ENCODE measurements around the gene TEK. TPM values are rescaled to one million over a fixed set of nuclear protein-coding genes. Genes with fewer than 3 reads are reported as not detected.

TEK gene
- total RNA-seq, 4 donors from 2014 or later: 7.5 to 17.4 (median 15.5) TPM

DNA sequence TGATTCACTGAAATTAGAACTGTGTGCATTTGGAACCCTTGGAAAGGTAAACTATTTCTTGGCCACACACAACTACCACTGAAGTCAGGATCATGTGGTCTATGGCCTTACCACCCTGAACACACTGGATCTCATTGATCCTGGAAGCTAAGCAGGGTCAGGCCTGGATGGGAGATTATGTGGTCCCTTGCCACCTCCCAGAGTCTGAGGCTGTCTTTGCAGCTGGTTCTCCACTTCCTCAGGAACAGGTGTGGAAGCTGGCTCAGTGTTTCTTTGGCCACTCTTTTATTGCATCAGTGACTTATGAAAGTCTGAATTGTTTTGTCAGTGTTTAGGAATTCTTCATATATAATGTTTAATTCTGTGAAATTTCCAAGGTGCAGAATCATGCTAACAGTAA lies 89.2 kb downstream of the TEK start:
- Histone ChIP-seq H3K9me3 (no peaks in the 10 kb centered on the region), H3K4me3 (no peak overlapping the region), H3K27ac (replicated peaks in 1 of 4) (no peak overlapping the region), H3K36me3 (peaks cover 0 to 17% (median 0%) of the 10 kb centered on the region in 4 donors), H3K27me3 (no peaks in the 10 kb centered on the region), H3K4me1 (peaks cover 10 to 20% (median 16%) of the 10 kb centered on the region in 4 donors)
- TF ChIP-seq CTCF (IDR thresholded peaks at IDR 0.05) (peak in 1 of 3 experiments; percentile 4), POLR2AphosphoS5 (IDR thresholded peaks at IDR 0.05) (no peak)
- peak; percentile 57 for DNase-seq (ENCODE audit: extremely low spot score)
- intact Hi-C loops (cut with DNase I): no loop called here

- TF ChIP-seq EP300 (IDR thresholded peaks at IDR 0.05) (no peak), POLR2AphosphoS5 (IDR thresholded peaks at IDR 0.05) (no peak), CTCF (IDR thresholded peaks at IDR 0.05) (no peak), POLR2A (IDR thresholded peaks at IDR 0.05; ENCODE audit: low read depth) (no peak)
- Histone ChIP-seq H3K27me3 (no peaks in the 10 kb centered on the region), H3K9me3 (no peaks in the 10 kb centered on the region), H3K27ac (replicated peaks in 1 of 4) (no peak overlapping the region), H3K36me3 (peaks cover 0 to 34% (median 0%) of the 10 kb centered on the region in 4 donors), H3K4me1 (peaks cover 0 to 11% (median 3%) of the 10 kb centered on the region in 4 donors), H3K4me3 (no peak overlapping the region)
- no peak for DNase-seq (ENCODE audit: extremely low spot score)
- WGBS: 82% methylated on average over 2 of the region's 2 CpGs
- intact Hi-C loops (cut with DNase I): loop anchor here (10.0 kb wide), 1 partner anchor 167 kb away; no protein-coding TSS in a partner anchor
Observed at GRCh38 chr9:27202056-27202455, 93.0 kb downstream of the TEK start.

DNA sequence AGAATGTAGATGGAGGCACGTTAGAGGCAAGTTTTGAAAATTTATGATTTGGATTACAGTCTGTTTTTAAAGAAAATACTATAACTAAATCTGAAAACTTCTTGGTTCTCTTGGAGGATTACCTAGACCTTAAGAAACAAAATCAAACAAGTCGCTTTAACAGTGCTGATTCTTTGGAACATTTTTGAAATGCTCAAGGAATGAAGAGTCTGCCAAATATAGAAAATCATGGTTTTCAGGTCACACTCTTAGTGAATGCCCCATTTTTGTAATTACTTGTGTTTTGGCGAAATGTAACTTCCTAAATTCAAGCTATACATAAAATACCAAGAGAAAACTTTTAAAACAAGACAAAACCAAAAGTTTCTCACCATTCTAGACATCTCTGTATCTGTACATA lies 94.8 kb downstream of the TEK start:
- Histone ChIP-seq H3K27ac (replicated peaks in 1 of 4) (no peak overlapping the region), H3K9me3 (no peaks in the 10 kb centered on the region), H3K4me3 (no peak overlapping the region), H3K4me1 (peaks cover 0 to 13% (median 8%) of the 10 kb centered on the region in 4 donors), H3K27me3 (no peaks in the 10 kb centered on the region), H3K36me3 (peaks cover 0 to 43% (median 0%) of the 10 kb centered on the region in 4 donors)
- no peak for DNase-seq (ENCODE audit: extremely low spot score)
- intact Hi-C loops (cut with DNase I): loop anchor here (10.0 kb wide), 1 partner anchor 169 kb away; no protein-coding TSS in a partner anchor
- TF ChIP-seq POLR2AphosphoS5 (IDR thresholded peaks at IDR 0.05): no peak
- no peak for TF ChIP-seq POLR2A (IDR thresholded peaks at IDR 0.05; ENCODE audit: low read depth)
- no peak for TF ChIP-seq EP300 (IDR thresholded peaks at IDR 0.05)
- TF ChIP-seq CTCF (IDR thresholded peaks at IDR 0.05): no peak
- 77% methylated on average over 3 of the region's 3 CpGs for WGBS

DNA sequence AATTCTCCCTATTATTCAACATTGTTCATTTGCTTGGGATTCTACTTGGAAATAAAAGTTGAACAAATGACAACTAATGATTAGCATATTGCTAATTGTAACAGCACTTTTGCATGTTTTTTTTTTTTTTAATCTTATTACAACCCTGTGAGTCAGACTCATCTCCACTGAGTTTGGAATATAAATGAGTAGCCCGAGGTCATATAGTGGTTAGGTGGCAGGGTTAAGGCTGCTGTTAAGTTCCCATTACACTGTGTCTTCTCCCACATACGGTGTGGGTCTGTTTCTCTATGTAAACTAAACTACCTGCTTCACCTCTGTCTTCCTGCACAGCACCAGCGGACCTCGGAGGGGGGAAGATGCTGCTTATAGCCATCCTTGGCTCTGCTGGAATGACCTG lies 95.6 kb downstream of the TEK start:
- H3K36me3 ChIP-seq: peaks cover 0 to 47% (median 0%) of the 10 kb centered on the region in 4 donors
- H3K4me1 ChIP-seq: peaks cover 0 to 20% (median 14%) of the 10 kb centered on the region in 4 donors
- no peak overlapping the region for H3K27ac ChIP-seq (replicated peaks in 1 of 4)
- H3K4me3 ChIP-seq: no peak overlapping the region
- intact Hi-C loops (cut with DNase I): loop anchor here (10.0 kb wide), 1 partner anchor 170 kb away; no protein-coding TSS in a partner anchor
- no peak for DNase-seq (ENCODE audit: extremely low spot score)
- H3K27me3 ChIP-seq: no peaks in the 10 kb centered on the region
- no peaks in the 10 kb centered on the region for H3K9me3 ChIP-seq
- TF ChIP-seq EP300 (IDR thresholded peaks at IDR 0.05): no peak
- TF ChIP-seq POLR2AphosphoS5 (IDR thresholded peaks at IDR 0.05): no peak
- TF ChIP-seq POLR2A (IDR thresholded peaks at IDR 0.05; ENCODE audit: low read depth): no peak
- TF ChIP-seq CTCF (IDR thresholded peaks at IDR 0.05): no peak
- 87% methylated on average over 4 of the region's 4 CpGs for WGBS

GRCh38 chr9:27205198-27205597 lies 96.2 kb downstream of the TEK start:
- no peaks in the 10 kb centered on the region for H3K27me3 ChIP-seq
- DNase-seq (ENCODE audit: extremely low spot score): no peak
- no peak overlapping the region for H3K4me3 ChIP-seq
- H3K27ac ChIP-seq (replicated peaks in 1 of 4): no peak overlapping the region
- no peaks in the 10 kb centered on the region for H3K9me3 ChIP-seq
- peaks cover 0 to 53% (median 0%) of the 10 kb centered on the region in 4 donors for H3K36me3 ChIP-seq
- intact Hi-C loops (cut with DNase I): loop anchor here (10.0 kb wide), 1 partner anchor 170 kb away; no protein-coding TSS in a partner anchor
- TF ChIP-seq POLR2AphosphoS5 (IDR thresholded peaks at IDR 0.05) (no peak), POLR2A (IDR thresholded peaks at IDR 0.05; ENCODE audit: low read depth) (no peak), EP300 (IDR thresholded peaks at IDR 0.05) (no peak), CTCF (IDR thresholded peaks at IDR 0.05) (no peak)
- WGBS: 86% methylated on average over 2 of the region's 2 CpGs
- peaks cover 0 to 20% (median 14%) of the 10 kb centered on the region in 4 donors for H3K4me1 ChIP-seq
